Measurements from ENCODE around the gene VCP. TPM values are rescaled to one million over a fixed set of nuclear protein-coding genes. Genes with fewer than 3 reads are reported as not detected.

Gene VCP
- total RNA-seq, result 443 and 473 TPM in 2 replicates

GRCh38 chr9:35072461-35073278 is at the start of gene VCP:
Gene VCP, minus strand, starts transcription at chr9:35072625. Its CDS starts 272 bp downstream, at chr9:35072353.
- peak; percentile 99 to 100 for DNase-seq (ENCODE audit: low read depth in 2 of 2)

- DNase-seq (ENCODE audit: low read depth in 2 of 2), result peak; percentile 93 to 94
Observed at GRCh38 chr9:35116898-35117551, 44.6 kb upstream of the VCP start.

GRCh38 chr9:35116539-35116897 is 44.1 kb upstream of the VCP start:
- DNase-seq (ENCODE audit: low read depth in 2 of 2), result no peak

- DNase-seq (ENCODE audit: low read depth in 2 of 2), result peak; percentile 94 to 97
Observed at GRCh38 chr9:35115680-35116538, 43.5 kb upstream of the VCP start, which contains the start of gene ATOSB. Gene ATOSB, minus strand, starts transcription at chr9:35115862. Its CDS starts 7,588 bp downstream, at chr9:35108274.

- DNase-seq (ENCODE audit: low read depth in 2 of 2), result peak in 1 of 2 donors; percentile 61
Observed at GRCh38 chr9:35114840-35115628, 42.6 kb upstream of the VCP start.

GRCh38 chr9:35114113-35114839 is 41.9 kb upstream of the VCP start:
- DNase-seq (ENCODE audit: low read depth in 2 of 2), result peak in 1 of 2 donors; percentile 97

- peak; percentile 31 to 68 for DNase-seq (ENCODE audit: low read depth in 2 of 2)
Observed at GRCh38 chr9:35112257-35113020, 40.0 kb upstream of the VCP start.

GRCh38 chr9:35111001-35111933 is 38.8 kb upstream of the VCP start:
- peak; percentile 99 for DNase-seq (ENCODE audit: low read depth in 2 of 2)

- peak; percentile 55 to 70 for DNase-seq (ENCODE audit: low read depth in 2 of 2)
Observed at GRCh38 chr9:35110327-35110761, 37.9 kb upstream of the VCP start.

- DNase-seq (ENCODE audit: low read depth in 2 of 2), result no peak
Observed at GRCh38 chr9:35108946-35109575, 36.6 kb upstream of the VCP start.

GRCh38 chr9:35108461-35108860 is 36.0 kb upstream of the VCP start:
- no peak for DNase-seq (ENCODE audit: low read depth in 2 of 2)

- DNase-seq (ENCODE audit: low read depth in 2 of 2), result no peak
Observed at GRCh38 chr9:35107297-35108290, 35.2 kb upstream of the VCP start.

GRCh38 chr9:35106343-35106730 is 33.9 kb upstream of the VCP start:
- no peak for DNase-seq (ENCODE audit: low read depth in 2 of 2)

GRCh38 chr9:35105571-35106342 is 33.3 kb upstream of the VCP start:
- DNase-seq (ENCODE audit: low read depth in 2 of 2), result no peak

- no peak for DNase-seq (ENCODE audit: low read depth in 2 of 2)
Observed at GRCh38 chr9:35105126-35105525, 32.7 kb upstream of the VCP start.

GRCh38 chr9:35104586-35104985 is 32.2 kb upstream of the VCP start:
- DNase-seq (ENCODE audit: low read depth in 2 of 2), result no peak
